IPS DF 4.7 (cell line): ENCODE results near the gene HOXC13.

ENCODE experiments used
- DNase-seq: peaks from one replicate; pipeline ENCODE4 v3.0.0-alpha.2; 2013; ENCODE audit warnings: low spot score; ENCODE audit errors: extremely low read depth

Gene HOXC13

GRCh38 chr12:53994264-53995001 lies 55.8 kb downstream of the HOXC13 start:
- DNase-seq, result no peak

DNA sequence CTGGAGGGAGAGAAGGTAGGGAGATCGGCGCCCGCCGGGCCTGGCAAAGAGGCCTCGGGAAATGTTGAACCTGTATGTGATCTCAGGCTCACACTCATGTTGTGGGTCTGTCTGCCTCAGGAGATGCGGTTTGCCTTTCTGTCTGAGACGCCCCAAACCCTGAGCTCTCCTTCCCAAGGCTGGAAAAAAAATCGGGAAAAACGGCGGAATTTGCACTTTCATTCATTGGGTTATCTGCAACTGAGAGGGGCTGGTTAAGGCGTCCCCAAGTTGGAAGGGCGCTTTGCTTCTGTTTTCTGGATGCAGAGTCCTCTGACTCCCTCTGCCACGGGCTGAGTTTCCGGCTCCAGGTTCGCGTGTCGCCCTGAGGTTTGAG lies 56.4 kb downstream of the HOXC13 start:
- no peak for DNase-seq

DNA sequence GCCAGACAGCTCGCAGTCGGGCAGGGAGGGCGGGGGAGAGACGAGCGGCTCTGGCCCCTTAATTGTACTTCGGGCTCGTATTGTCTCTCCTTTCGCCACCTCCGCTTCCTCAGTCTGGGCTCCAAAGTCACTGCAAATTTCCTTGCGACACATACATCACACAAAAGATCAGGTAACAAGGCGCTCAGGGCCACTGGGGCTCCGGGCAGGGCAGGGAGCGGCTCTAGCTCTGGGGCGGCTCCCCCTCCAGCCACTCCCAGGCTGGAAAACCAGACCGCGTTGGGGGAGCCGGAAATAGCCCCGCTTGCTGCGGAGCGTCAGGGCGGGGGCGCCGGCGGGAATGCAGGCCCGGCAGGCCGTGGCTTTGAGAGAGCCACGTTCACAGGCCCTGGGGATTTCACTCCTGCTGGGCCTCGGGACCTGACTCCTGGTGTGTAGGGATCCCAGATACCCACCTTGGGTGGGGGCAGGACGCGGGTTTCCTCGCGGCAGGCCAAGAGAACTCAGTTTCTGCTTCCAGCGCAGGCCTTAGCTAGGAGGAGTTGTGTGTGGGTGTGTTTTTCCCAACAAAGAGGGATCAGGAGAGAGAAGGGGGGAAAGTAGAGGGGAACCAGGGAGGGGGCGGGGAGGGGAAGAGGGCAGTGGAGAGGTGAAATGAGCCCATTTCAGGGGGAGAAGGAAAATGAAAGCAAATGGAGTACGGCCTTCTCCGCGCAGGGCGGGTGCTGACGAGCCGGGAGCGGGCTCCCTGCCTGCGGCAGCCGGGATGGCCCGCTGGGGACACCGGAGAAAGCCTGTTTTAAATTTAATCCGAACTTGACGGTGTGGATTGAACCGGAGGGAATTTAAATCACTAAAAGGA lies 57.0 kb downstream of the HOXC13 start:
- DNase-seq, result no peak
